Endothelial cell of umbilical vein (primary cell): ENCODE measurements around the gene C16orf78. TPM values are rescaled to one million over a fixed set of nuclear protein-coding genes. Genes with fewer than 3 reads are reported as not detected.

Source experiments
- BruUV-seq: library from RNA; stranded (reverse); fragments of 400-500 nt; replicated peaks from 2 replicates; lab custom pipeline; 2021; lab: Mats Ljungman, UMichigan
- CTCF ChIA-PET: fragments of 300-600, 350-600 bp; sonication (Branson Sonifier 250); formaldehyde crosslinking; loops from one replicate; lab custom pipeline; 2021; ENCODE audit warnings: antibody characterized with exemption, inconsistent platforms; lab: Charles Lee
- POLR2A ChIA-PET: fragments of 300-600, 350-600 bp; sonication (Branson Sonifier 250); formaldehyde crosslinking; loops from one replicate; lab custom pipeline; 2021; ENCODE audit warnings: antibody characterized with exemption, inconsistent platforms; lab: Charles Lee
- DNase-seq: peaks from one replicate; pipeline ENCODE4 v3.0.0-alpha.2; 2011; ENCODE audit warnings: low read depth, low spot score
- FAIRE-seq: peaks from 2 replicates; lab custom pipeline; 2011; peaks lifted over from hg19 to GRCh38; lab: Jason Lieb, UNC
- H2AFZ ChIP-seq: 2 replicates; pipeline ENCODE4 v1.6.0; 2012; ENCODE audit warnings: low read depth, low read length, control low read depth, inconsistent platforms
- H3K27ac ChIP-seq: 2 replicates; pipeline ENCODE4 v1.5.1; 2011; ENCODE audit warnings: low read depth, mild to moderate bottlenecking, control low read depth, low read length, moderate library complexity; ENCODE audit not compliant: insufficient read depth
- H3K27me3 ChIP-seq, 2 experiments: 2 replicates each; pipeline versions ENCODE4 v1.6.0 to v1.6.1; 2011; ENCODE audit warnings: low read length in 2 of 2, mixed read lengths in 1 of 2; ENCODE audit not compliant: control insufficient read depth in 2 of 2, insufficient read depth in 2 of 2
- H3K36me3 ChIP-seq, 2 experiments: 2 replicates in 1 of 2; 3 replicates in 1 of 2; pipeline ENCODE4 v1.5.1; 2011; ENCODE audit warnings: low read length in 2 of 2, mild to moderate bottlenecking in 1 of 2, moderate library complexity in 1 of 2; ENCODE audit not compliant: control insufficient read depth in 2 of 2, insufficient read depth in 2 of 2; ENCODE audit errors: extremely low read depth in 1 of 2
- H3K4me1 ChIP-seq: 3 replicates; pipeline ENCODE4 v1.5.1; 2011; ENCODE audit warnings: mild to moderate bottlenecking, low read length; ENCODE audit not compliant: control insufficient read depth, insufficient read depth; ENCODE audit errors: extremely low read depth
- H3K4me2 ChIP-seq: 2 replicates; pipeline ENCODE4 v1.6.1; 2011; ENCODE audit warnings: low read length, control low read depth, mixed read lengths; ENCODE audit not compliant: insufficient read depth
- H3K4me3 ChIP-seq, 3 experiments: fragments of 200-600 bp in 1 of 3; sonication (generic), shearing (Covaris generic) in 1 of 3; replicated peaks in 1 of 3; 2 replicates each; pipeline ENCODE4 v1.5.1; 2011 to 2016; ENCODE audit warnings: control low read depth in 3 of 3, low read length in 3 of 3, mild to moderate bottlenecking in 2 of 3, inconsistent platforms in 1 of 3, low read depth in 1 of 3, moderate library complexity in 1 of 3; ENCODE audit not compliant: insufficient read depth in 1 of 3
- H3K79me2 ChIP-seq: 2 replicates; pipeline ENCODE4 v1.6.0; 2012; ENCODE audit warnings: low read length, inconsistent platforms; ENCODE audit not compliant: control insufficient read depth, insufficient read depth
- H3K9ac ChIP-seq: replicated peaks from 2 replicates; pipeline ENCODE3; 2011; ENCODE audit warnings: low read length, control low read depth; ENCODE audit not compliant: insufficient read depth; ENCODE audit errors: extremely low read depth
- H3K9me1 ChIP-seq: replicated peaks from 3 replicates; pipeline ENCODE4 v1.6.0; 2011; ENCODE audit warnings: mild to moderate bottlenecking, low read length; ENCODE audit not compliant: control insufficient read depth, insufficient read depth; ENCODE audit errors: extremely low read depth
- H3K9me3 ChIP-seq: replicated peaks from 2 replicates; pipeline ENCODE4 v1.5.1; 2012; ENCODE audit warnings: low read length, inconsistent platforms; ENCODE audit not compliant: control insufficient read depth, insufficient read depth
- H4K20me1 ChIP-seq: replicated peaks from 2 replicates; pipeline ENCODE3; 2011; ENCODE audit warnings: mild to moderate bottlenecking, low read length; ENCODE audit not compliant: control insufficient read depth, insufficient read depth; ENCODE audit errors: extremely low read depth
- CTCF ChIP-seq, 2 donors: IDR thresholded peaks; 1 replicate in 1 of 2; 2 replicates in 1 of 2; pipeline ENCODE4 v1.5.1; 2011; ENCODE audit warnings: low read length in 2 of 2, mild to moderate bottlenecking in 2 of 2, moderate library complexity in 2 of 2, control low read depth in 1 of 2, inconsistent platforms in 1 of 2, low read depth in 1 of 2; ENCODE audit not compliant: insufficient read depth in 1 of 2; ENCODE audit errors: extremely low read depth in 1 of 2
- EZH2 ChIP-seq: IDR thresholded peaks from 2 replicates; pipeline ENCODE4 v1.6.1; 2012; ENCODE audit warnings: borderline replicate concordance, low read depth, mild to moderate bottlenecking, moderate library complexity, low read length, inconsistent platforms; ENCODE audit not compliant: severe bottlenecking
- FOS ChIP-seq: IDR thresholded peaks from 2 replicates; pipeline ENCODE4 v1.6.1; 2011; ENCODE audit warnings: mild to moderate bottlenecking, low read length, moderate library complexity, borderline replicate concordance; ENCODE audit not compliant: insufficient read depth
- GATA2 ChIP-seq: IDR thresholded peaks from 2 replicates; pipeline ENCODE4 v1.7.0; 2011; ENCODE audit warnings: low read depth, mild to moderate bottlenecking, moderate library complexity, mixed read lengths, low read length; ENCODE audit not compliant: insufficient read length, insufficient read depth
- JUN ChIP-seq: IDR thresholded peaks from 2 replicates; pipeline ENCODE4 v1.6.1; 2011; ENCODE audit warnings: borderline replicate concordance, low read depth; ENCODE audit not compliant: insufficient read length, insufficient read depth
- MAX ChIP-seq: IDR thresholded peaks from 2 replicates; pipeline ENCODE4 v1.6.1; 2011; ENCODE audit not compliant: insufficient read depth, insufficient read length
- MYC ChIP-seq: IDR thresholded peaks from one replicate; pipeline ENCODE4 v1.6.1; 2011; ENCODE audit warnings: mild to moderate bottlenecking, low read depth, low read length
- POLR2A ChIP-seq: IDR thresholded peaks from 2 replicates; pipeline ENCODE4 v1.6.1; 2012; ENCODE audit warnings: low read depth, mild to moderate bottlenecking, control low read depth, low read length
- POLR2AphosphoS5 ChIP-seq: IDR thresholded peaks from 2 replicates; pipeline ENCODE4 v1.6.1; 2012; ENCODE audit warnings: low read depth, mild to moderate bottlenecking, control low read depth, low read length, moderate library complexity; ENCODE audit not compliant: insufficient read depth
- dilution Hi-C: fragments of 300-500 bp; cut with MboI; formaldehyde crosslinking; loops from one replicate; pipeline ENCODE4 v1.15.0; 2019; ENCODE audit warnings: low sequenced_read_pairs; ENCODE audit not compliant: extremely low pct_ligation_motif_present
- intact Hi-C: fragments of 100-400 bp; cut with micrococcal nuclease; formaldehyde crosslinking; loops from one replicate; pipeline ENCODE4 v1.10.0; 2022
- polyA plus RNA-seq, 4 experiments: library from polyadenylated mRNA; depleted of rRNA in 3 of 4; stranded (reverse) in 3 of 4; unstranded in 1 of 4; fragments of >200 nt; gene quantifications; 2 replicates each; pipeline versions ENCODE4 v1.2.1 to v1.2.3, GENCODE V29; 2011 to 2012; ENCODE audit warnings: missing spikeins in 1 of 4
- total RNA-seq: library from RNA; stranded (reverse); gene quantifications from 2 replicates; pipeline ENCODE4 v1.2.3, GENCODE V29; 2021

C16orf78 gene
- total and polyA plus RNA-seq, 2 donors (not counting 3 experiments of a cell fraction or from before 2014, with no cell fraction given) = not detected

GRCh38 chr16:49398761-49399160, 25.2 kb downstream of the C16orf78 start:
- no peaks in the 10 kb centered on the region for H3K9me1 ChIP-seq
- dilution Hi-C loops = no loop called here
- H3K27me3 ChIP-seq = no peaks in the 10 kb centered on the region
- no peak overlapping the region for H2AFZ ChIP-seq
- H3K4me2 ChIP-seq = no peak overlapping the region
- no peak for DNase-seq
- BruUV-seq = no TSS peak
- no peaks in the 10 kb centered on the region for H3K79me2 ChIP-seq
- no peak overlapping the region for H3K27ac ChIP-seq
- no peak overlapping the region for H3K4me3 ChIP-seq
- ChIA-PET CTCF (interaction anchor here (0.6 to 1.5 kb wide), 2 partner anchors 9 to 137 kb away, joined by 4 to 6 read pairs; no protein-coding TSS in a partner anchor), POLR2A (no interaction called here)
- no peaks in the 10 kb centered on the region for H4K20me1 ChIP-seq
- intact Hi-C loops = no loop called here
- no peaks in the 10 kb centered on the region for H3K9me3 ChIP-seq
- H3K36me3 ChIP-seq = no peaks in the 10 kb centered on the region
- FAIRE-seq = no peak
- H3K4me1 ChIP-seq = no peaks in the 10 kb centered on the region
- TF ChIP-seq FOS (no peak), MYC (no peak), JUN (no peak), GATA2 (no peak), MAX (no peak), POLR2AphosphoS5 (no peak), CTCF (IDR thresholded peaks at IDR 0.05; ENCODE audit: extremely low read depth in 1 of 2, insufficient read depth in 1 of 2, low read depth in 1 of 2, low read length in 2 of 2) (no peak), EZH2 (no peak), POLR2A (no peak)
- H3K9ac ChIP-seq = no peak overlapping the region
